SK-N-SH (cell line): Measurements from ENCODE around the gene ASTN2. TPM values are rescaled to one million over a fixed set of nuclear protein-coding genes. Genes with fewer than 3 reads are reported as not detected.

Experiments used
- CTCF ChIA-PET: fragments of 300-600, 350-600 bp; formaldehyde crosslinking; extraction: SDS; loops from one replicate; lab custom pipeline; 2021; lab: Yijun Ruan, JAX
- POLR2A ChIA-PET: fragments of 350-600 bp; sonication (Branson Sonifier 250); formaldehyde crosslinking; extraction: SDS; loops from one replicate; lab custom pipeline; 2020; ENCODE audit warnings: antibody characterized with exemption, inconsistent platforms; lab: Yijun Ruan, JAX
- DNase-seq: peaks from one replicate; pipeline ENCODE4 v3.0.0; 2012
- H2AFZ ChIP-seq: fragments of 200-600 bp; sonication (generic); 2 replicates; pipeline ENCODE4 v1.8.1; 2016; ENCODE audit warnings: antibody characterized with exemption, mild to moderate bottlenecking, low read depth
- H3F3A ChIP-seq: fragments of 200-600 bp; sonication (generic); replicated peaks from 2 replicates; pipeline ENCODE3; 2016; ENCODE audit warnings: antibody characterized with exemption, mild to moderate bottlenecking; ENCODE audit not compliant: insufficient read depth
- H3K27ac ChIP-seq, 2 experiments: fragments of 200-500 bp in 1 of 2; fragments of 200-600 bp in 1 of 2; sonication (Bioruptor generic) in 1 of 2; sonication (generic), shearing (Covaris generic) in 1 of 2; 2 replicates each; pipeline versions ENCODE4 v1.5.1 to v1.6.1; 2014 to 2016; ENCODE audit warnings: low read depth in 2 of 2, inconsistent platforms in 1 of 2, low read length in 1 of 2, mild to moderate bottlenecking in 1 of 2, mixed read lengths in 1 of 2
- H3K27me3 ChIP-seq: fragments of 200-600 bp; sonication (generic), shearing (Covaris generic); 2 replicates; pipeline ENCODE4 v1.6.1; 2016; ENCODE audit warnings: mixed run types; ENCODE audit not compliant: insufficient read depth
- H3K36me3 ChIP-seq, 2 experiments: fragments of 200-500 bp in 1 of 2; fragments of 200-600 bp in 1 of 2; sonication (Bioruptor generic) in 1 of 2; sonication (generic) in 1 of 2; replicated peaks in 1 of 2; 2 replicates each; pipeline versions ENCODE3 to v1.5.1; 2014 to 2016; ENCODE audit warnings: low read length in 1 of 2, mild to moderate bottlenecking in 1 of 2; ENCODE audit not compliant: insufficient read depth in 2 of 2, control insufficient read depth in 1 of 2
- H3K4me1 ChIP-seq, 2 experiments: fragments of 200-500 bp in 1 of 2; fragments of 200-600 bp in 1 of 2; sonication (Bioruptor generic) in 1 of 2; sonication (generic), shearing (Covaris generic) in 1 of 2; 2 replicates each; pipeline versions ENCODE4 v1.5.1 to v1.6.1; 2014 to 2016; ENCODE audit warnings: low read depth in 1 of 2, low read length in 1 of 2, mixed run types in 1 of 2; ENCODE audit not compliant: insufficient read depth in 2 of 2, control insufficient read depth in 1 of 2
- H3K4me2 ChIP-seq: fragments of 200-600 bp; sonication (generic), shearing (Covaris generic); 2 replicates; pipeline ENCODE4 v1.6.1; 2017; ENCODE audit warnings: mixed run types
- H3K4me3 ChIP-seq, 2 experiments: fragments of 200-500 bp in 1 of 2; fragments of 200-600 bp in 1 of 2; sonication (Bioruptor generic) in 1 of 2; sonication (generic), shearing (Covaris generic) in 1 of 2; 2 replicates each; pipeline versions ENCODE4 v1.5.1 to v1.8.1; 2014 to 2016; ENCODE audit warnings: low read depth in 2 of 2, inconsistent platforms in 1 of 2, low read length in 1 of 2, mild to moderate bottlenecking in 1 of 2, mixed read lengths in 1 of 2, moderate library complexity in 1 of 2
- H3K79me2 ChIP-seq: fragments of 200-600 bp; sonication (generic); 2 replicates; pipeline ENCODE4 v1.8.1; 2017; ENCODE audit warnings: mild to moderate bottlenecking; ENCODE audit not compliant: insufficient read depth
- H3K9ac ChIP-seq: fragments of 200-600 bp; sonication (generic); 2 replicates; pipeline ENCODE4 v1.6.1; 2017; ENCODE audit warnings: mixed run types
- H3K9me2 ChIP-seq: fragments of 200-600 bp; sonication (generic); 2 replicates; pipeline ENCODE4 v1.6.1; 2017; ENCODE audit warnings: mixed run types
- H3K9me3 ChIP-seq: fragments of 200-600 bp; sonication (generic); 2 replicates; pipeline ENCODE4 v1.6.1; 2017; ENCODE audit warnings: mixed run types, mild to moderate bottlenecking, moderate library complexity
- H4K20me1 ChIP-seq: fragments of 200-600 bp; sonication (generic); 2 replicates; pipeline ENCODE4 v1.6.1; 2017; ENCODE audit warnings: mild to moderate bottlenecking, mixed run types; ENCODE audit not compliant: insufficient read depth
- EP300 ChIP-seq, 2 experiments: IDR thresholded peaks; 2 replicates each; pipeline versions ENCODE4 v1.4.0 to v1.6.1; 2012; ENCODE audit warnings: borderline replicate concordance in 1 of 2, low read depth in 1 of 2, low read length in 1 of 2
- FOXJ3 ChIP-seq: sonication (generic); formaldehyde crosslinking; IDR thresholded peaks from 2 replicates; pipeline ENCODE4 v1.5.1; 2020; ENCODE audit warnings: mild to moderate bottlenecking, missing genetic modification reagents
- GABPA ChIP-seq: IDR thresholded peaks from 2 replicates; pipeline ENCODE4 v1.4.0; 2012; ENCODE audit warnings: low read depth, mild to moderate bottlenecking
- MEF2A ChIP-seq: IDR thresholded peaks from 2 replicates; pipeline ENCODE4 v1.4.0; 2012; ENCODE audit warnings: low read depth, borderline replicate concordance
- NRF1 ChIP-seq: IDR thresholded peaks from 2 replicates; pipeline ENCODE4 v1.6.1; 2012; ENCODE audit warnings: low read depth, mild to moderate bottlenecking, low read length
- RCOR1 ChIP-seq: fragments of 150-350 bp; IDR thresholded peaks from 2 replicates; pipeline ENCODE4 v1.6.1; 2017; ENCODE audit warnings: antibody characterized with exemption, low read length
- RFX5 ChIP-seq: IDR thresholded peaks from 2 replicates; pipeline ENCODE4 v1.6.1; 2012; ENCODE audit warnings: mild to moderate bottlenecking, improper control_type of control experiment, low read length
- RXRA ChIP-seq: IDR thresholded peaks from 2 replicates; pipeline ENCODE4 v1.4.0; 2012; ENCODE audit warnings: low read depth, mild to moderate bottlenecking, borderline replicate concordance
- SMC3 ChIP-seq: IDR thresholded peaks from 2 replicates; pipeline ENCODE4 v1.6.1; 2012; ENCODE audit warnings: low read depth, low read length, improper control_type of control experiment
- TAF1 ChIP-seq: IDR thresholded peaks from 2 replicates; pipeline ENCODE4 v1.6.1; 2012; ENCODE audit warnings: low read depth, mild to moderate bottlenecking, low read length, moderate library complexity, borderline replicate concordance
- TCF12 ChIP-seq: IDR thresholded peaks from 2 replicates; pipeline ENCODE4 v1.4.0; 2012
- YY1 ChIP-seq: IDR thresholded peaks from 2 replicates; pipeline ENCODE4 v1.4.0; 2012; ENCODE audit warnings: low read depth, mild to moderate bottlenecking
- WGBS: methylation state at CpG from one replicate; pipeline ENCODE4 v1.1.6; 2017; ENCODE audit warnings: low lambda C conversion rate; 5-methylcytosine and 5-hydroxymethylcytosine counted together
- polyA plus RNA-seq, 3 experiments: library from polyadenylated mRNA; depleted of rRNA; stranded (reverse); fragments of >200 nt; gene quantifications; 2 replicates each; pipeline ENCODE4 v1.2.3, GENCODE V29; 2012
- TF ChIP-seq, protein P1 (sequence below): fragments of 200-600 bp; sonication (generic); IDR thresholded peaks from 2 replicates; pipeline ENCODE4 v1.6.1; 2017; ENCODE audit warnings: antibody characterized with exemption, mild to moderate bottlenecking, moderate library complexity
- TF ChIP-seq, protein P2 (sequence below): fragments of 150-350 bp; IDR thresholded peaks from 2 replicates; pipeline ENCODE4 v1.6.1; 2017; ENCODE audit warnings: antibody characterized with exemption, low read length, low read depth, borderline replicate concordance
- TF ChIP-seq, protein P3 (sequence below): IDR thresholded peaks from 2 replicates; pipeline ENCODE4; 2012
- TF ChIP-seq, protein P4 (sequence below): IDR thresholded peaks from 2 replicates; pipeline ENCODE4 v1.6.1; 2012; ENCODE audit warnings: mild to moderate bottlenecking, low read depth, low read length, moderate library complexity

The ASTN2 gene
- polyA plus RNA-seq, 1 of the 3 experiments (the other 2 are of a cell fraction), result 6.6 TPM

DNA sequence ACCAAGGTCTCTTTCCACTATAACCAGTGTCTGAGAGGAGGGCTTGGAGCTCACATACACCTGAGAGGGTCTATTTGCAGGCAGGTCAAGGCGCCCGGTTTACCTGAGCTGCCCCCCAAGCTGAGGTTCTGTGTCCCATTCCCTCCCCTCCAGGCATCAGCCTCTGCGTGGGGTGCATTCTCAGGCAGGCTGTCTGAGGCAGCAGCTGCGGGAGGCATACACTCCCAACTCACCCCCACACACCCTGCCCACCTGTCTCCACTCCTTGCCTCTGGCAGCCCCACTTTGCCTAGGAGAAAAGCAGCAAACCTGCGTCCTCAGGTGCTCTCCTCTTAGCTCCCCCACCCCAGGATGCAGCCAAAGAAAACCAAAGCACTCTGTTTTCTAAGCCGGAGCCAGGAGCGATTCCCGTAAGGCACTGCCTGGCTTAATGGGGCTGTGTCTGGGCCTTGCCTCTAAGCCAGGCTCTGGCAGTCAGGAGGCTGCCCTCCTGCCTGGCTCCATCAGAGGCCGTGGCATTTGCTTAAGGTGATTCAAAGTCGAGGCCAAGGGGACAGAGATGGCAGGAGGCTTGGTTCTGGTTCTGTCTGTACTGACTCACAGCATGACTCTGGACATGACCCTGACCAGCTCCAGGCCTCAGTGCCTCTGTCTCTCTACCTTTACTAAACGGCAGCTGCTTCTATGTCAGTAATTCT, 867.0 kb downstream of the ASTN2 start (continued):
- TF ChIP-seq, protein P1, sequence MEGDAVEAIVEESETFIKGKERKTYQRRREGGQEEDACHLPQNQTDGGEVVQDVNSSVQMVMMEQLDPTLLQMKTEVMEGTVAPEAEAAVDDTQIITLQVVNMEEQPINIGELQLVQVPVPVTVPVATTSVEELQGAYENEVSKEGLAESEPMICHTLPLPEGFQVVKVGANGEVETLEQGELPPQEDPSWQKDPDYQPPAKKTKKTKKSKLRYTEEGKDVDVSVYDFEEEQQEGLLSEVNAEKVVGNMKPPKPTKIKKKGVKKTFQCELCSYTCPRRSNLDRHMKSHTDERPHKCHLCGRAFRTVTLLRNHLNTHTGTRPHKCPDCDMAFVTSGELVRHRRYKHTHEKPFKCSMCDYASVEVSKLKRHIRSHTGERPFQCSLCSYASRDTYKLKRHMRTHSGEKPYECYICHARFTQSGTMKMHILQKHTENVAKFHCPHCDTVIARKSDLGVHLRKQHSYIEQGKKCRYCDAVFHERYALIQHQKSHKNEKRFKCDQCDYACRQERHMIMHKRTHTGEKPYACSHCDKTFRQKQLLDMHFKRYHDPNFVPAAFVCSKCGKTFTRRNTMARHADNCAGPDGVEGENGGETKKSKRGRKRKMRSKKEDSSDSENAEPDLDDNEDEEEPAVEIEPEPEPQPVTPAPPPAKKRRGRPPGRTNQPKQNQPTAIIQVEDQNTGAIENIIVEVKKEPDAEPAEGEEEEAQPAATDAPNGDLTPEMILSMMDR, result no peak
- no peak for TF ChIP-seq NRF1
- TF ChIP-seq YY1, result no peak
- TF ChIP-seq, all 33 proteins: peak for 0

DNA sequence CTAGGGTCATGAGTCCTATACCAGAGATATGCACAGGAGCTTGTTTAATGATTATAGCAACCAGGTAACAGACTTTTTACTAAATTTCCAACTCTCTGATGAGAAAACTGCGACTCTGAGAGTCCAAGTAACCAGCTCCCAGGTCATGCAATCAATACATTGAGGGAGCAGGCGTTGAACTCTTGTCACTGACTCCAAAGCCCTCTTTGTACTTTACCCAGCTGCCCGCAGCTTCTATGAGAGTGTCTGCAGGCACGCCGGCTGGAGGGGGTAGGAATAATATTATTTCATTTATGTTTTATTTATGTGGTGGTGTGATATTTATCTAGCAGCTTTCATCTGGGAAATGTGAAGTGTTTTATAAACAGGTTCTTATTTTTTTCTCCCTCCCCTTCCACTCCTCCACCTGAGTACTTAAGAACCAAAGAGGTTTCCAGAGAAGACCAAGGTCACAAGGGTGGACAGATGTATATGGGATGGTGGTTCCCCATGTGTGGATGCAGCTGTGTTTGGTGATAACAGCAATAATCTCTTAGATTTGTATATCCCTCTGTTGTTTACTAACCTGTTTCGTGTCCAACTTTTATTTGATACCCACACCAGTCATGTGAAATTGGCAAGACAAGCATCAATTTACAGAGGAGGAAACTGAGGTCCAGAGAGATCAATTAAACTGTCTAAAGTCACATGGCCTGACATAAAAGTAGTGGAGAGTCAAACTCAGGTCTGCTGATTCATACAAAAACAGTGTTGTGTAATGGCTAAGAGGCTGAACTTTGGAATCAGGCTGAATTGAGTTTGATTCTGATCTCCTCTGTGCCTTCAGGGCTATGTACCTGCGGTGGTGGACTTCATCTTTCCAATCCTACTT, 867.9 kb downstream of the ASTN2 start:
- Histone ChIP-seq H3K27me3 (no peaks in the 10 kb centered on the region), H3F3A (peaks cover 5% of the 10 kb centered on the region), H3K9ac (no peak overlapping the region), H3K27ac (no peak overlapping the region), H3K36me3 (no peaks in the 10 kb centered on the region), H3K4me3 (no peak overlapping the region), H3K4me2 (no peak overlapping the region), H4K20me1 (no peaks in the 10 kb centered on the region), H3K9me3 (no peaks in the 10 kb centered on the region), H3K79me2 (no peaks in the 10 kb centered on the region), H3K9me2 (no peaks in the 10 kb centered on the region), H2AFZ (no peak overlapping the region), H3K4me1 (peaks cover 9 to 16% of the 10 kb centered on the region in 2 experiments; a peak in 3 of 4 replicates)
- no peak for TF ChIP-seq GABPA
- TF ChIP-seq, protein P2, sequence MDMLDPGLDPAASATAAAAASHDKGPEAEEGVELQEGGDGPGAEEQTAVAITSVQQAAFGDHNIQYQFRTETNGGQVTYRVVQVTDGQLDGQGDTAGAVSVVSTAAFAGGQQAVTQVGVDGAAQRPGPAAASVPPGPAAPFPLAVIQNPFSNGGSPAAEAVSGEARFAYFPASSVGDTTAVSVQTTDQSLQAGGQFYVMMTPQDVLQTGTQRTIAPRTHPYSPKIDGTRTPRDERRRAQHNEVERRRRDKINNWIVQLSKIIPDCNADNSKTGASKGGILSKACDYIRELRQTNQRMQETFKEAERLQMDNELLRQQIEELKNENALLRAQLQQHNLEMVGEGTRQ, result no peak
- no peak for DNase-seq
- CTCF ChIA-PET, result interaction anchor here (1.1 to 1.6 kb wide), 2 partner anchors 56 to 954 kb away, joined by 3 to 6 read pairs; no protein-coding TSS in a partner anchor
- POLR2A ChIA-PET, result no interaction called here
- 84% methylated on average over 7 of the region's 7 CpGs for WGBS

DNA sequence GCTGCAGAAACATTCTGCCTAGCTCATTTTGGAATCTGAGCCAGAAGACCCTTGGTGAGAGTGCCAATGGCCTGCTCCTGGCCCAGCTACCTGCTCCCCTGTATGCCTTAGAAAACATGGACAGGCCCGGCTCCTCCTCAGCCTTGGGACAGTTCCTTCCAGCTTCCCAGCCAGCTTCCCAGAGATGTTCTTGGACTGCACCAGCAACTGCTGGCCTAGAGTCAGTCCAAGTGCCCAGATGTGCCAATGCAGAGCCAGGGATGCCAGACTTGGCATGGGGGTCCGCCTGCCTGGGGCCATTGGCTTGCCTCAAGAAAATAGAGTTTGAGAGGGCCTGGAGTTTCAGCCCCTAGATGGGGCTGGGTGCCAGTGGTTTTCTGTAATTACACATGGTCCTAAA, 870.0 kb downstream of the ASTN2 start:
- Histone ChIP-seq H3K79me2 (no peaks in the 10 kb centered on the region), H4K20me1 (no peaks in the 10 kb centered on the region), H3K9me2 (no peaks in the 10 kb centered on the region), H3K9me3 (no peaks in the 10 kb centered on the region), H3K27me3 (no peaks in the 10 kb centered on the region), H3K4me2 (no peak overlapping the region), H3K27ac (no peak overlapping the region), H3K36me3 (no peaks in the 10 kb centered on the region), H2AFZ (no peak overlapping the region), H3K9ac (no peak overlapping the region), H3F3A (peaks cover 5% of the 10 kb centered on the region), H3K4me1 (peaks cover 6 to 9% of the 10 kb centered on the region in 2 experiments; a peak in 2 of 4 replicates), H3K4me3 (no peak overlapping the region)
- no CpG with 5 or more reads among the region's 2 CpGs for WGBS
- ChIA-PET CTCF (interaction anchor here (1.2 kb wide), 1 partner anchor 27 kb away, joined by 3 read pairs; no protein-coding TSS in a partner anchor), POLR2A (no interaction called here)
- no peak for DNase-seq
- TF ChIP-seq TAF1, result no peak
- TF ChIP-seq RXRA, result no peak
- TF ChIP-seq EP300 (IDR thresholded peaks at IDR 0.05; ENCODE audit: borderline replicate concordance in 1 of 2, low read depth in 1 of 2, low read length in 1 of 2), result no peak
- TF ChIP-seq, protein P3, sequence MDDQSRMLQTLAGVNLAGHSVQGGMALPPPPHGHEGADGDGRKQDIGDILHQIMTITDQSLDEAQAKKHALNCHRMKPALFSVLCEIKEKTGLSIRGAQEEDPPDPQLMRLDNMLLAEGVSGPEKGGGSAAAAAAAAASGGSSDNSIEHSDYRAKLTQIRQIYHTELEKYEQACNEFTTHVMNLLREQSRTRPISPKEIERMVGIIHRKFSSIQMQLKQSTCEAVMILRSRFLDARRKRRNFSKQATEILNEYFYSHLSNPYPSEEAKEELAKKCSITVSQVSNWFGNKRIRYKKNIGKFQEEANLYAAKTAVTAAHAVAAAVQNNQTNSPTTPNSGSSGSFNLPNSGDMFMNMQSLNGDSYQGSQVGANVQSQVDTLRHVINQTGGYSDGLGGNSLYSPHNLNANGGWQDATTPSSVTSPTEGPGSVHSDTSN, result no peak
- no peak for TF ChIP-seq NRF1
- TF ChIP-seq TCF12, result no peak
- TF ChIP-seq, protein P4, sequence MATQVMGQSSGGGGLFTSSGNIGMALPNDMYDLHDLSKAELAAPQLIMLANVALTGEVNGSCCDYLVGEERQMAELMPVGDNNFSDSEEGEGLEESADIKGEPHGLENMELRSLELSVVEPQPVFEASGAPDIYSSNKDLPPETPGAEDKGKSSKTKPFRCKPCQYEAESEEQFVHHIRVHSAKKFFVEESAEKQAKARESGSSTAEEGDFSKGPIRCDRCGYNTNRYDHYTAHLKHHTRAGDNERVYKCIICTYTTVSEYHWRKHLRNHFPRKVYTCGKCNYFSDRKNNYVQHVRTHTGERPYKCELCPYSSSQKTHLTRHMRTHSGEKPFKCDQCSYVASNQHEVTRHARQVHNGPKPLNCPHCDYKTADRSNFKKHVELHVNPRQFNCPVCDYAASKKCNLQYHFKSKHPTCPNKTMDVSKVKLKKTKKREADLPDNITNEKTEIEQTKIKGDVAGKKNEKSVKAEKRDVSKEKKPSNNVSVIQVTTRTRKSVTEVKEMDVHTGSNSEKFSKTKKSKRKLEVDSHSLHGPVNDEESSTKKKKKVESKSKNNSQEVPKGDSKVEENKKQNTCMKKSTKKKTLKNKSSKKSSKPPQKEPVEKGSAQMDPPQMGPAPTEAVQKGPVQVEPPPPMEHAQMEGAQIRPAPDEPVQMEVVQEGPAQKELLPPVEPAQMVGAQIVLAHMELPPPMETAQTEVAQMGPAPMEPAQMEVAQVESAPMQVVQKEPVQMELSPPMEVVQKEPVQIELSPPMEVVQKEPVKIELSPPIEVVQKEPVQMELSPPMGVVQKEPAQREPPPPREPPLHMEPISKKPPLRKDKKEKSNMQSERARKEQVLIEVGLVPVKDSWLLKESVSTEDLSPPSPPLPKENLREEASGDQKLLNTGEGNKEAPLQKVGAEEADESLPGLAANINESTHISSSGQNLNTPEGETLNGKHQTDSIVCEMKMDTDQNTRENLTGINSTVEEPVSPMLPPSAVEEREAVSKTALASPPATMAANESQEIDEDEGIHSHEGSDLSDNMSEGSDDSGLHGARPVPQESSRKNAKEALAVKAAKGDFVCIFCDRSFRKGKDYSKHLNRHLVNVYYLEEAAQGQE, result no peak
- no peak for TF ChIP-seq RFX5
- TF ChIP-seq SMC3, result no peak
- no peak for TF ChIP-seq FOXJ3
- no peak for TF ChIP-seq RCOR1
- no peak for TF ChIP-seq MEF2A
